ENCODE data around the gene ARL8A.

DNA sequence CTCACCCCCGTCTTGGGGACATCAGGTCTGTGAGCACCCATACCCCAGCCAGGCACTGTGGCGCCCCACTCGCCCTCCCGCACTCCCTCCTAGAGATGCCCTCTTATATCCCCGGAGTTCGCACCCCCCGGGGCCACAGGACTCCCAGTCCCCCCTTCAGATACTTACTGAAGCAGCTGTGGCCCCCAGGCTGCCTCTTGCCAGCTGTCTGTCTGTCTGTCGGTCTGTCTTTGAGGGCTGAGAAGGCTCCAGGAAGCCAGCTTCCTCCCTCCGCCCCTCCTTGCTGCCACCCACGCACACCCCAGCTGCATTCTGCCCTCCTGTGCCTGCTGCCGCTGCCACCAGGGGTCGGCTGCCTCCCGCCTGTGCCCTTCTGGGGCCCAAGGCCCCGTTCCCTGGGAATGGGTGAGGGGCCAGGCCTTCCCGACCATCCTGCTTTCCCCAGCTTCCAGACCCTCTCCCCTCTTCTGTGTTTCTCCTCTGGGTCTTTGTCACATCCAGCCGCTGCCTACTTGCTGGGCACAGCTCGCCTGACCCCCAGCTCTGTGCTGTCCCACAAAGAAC lies 15.9 kb upstream of the ARL8A start, which contains the start of gene PTPN7:
- TF ChIP-seq RAD21 (IDR thresholded peaks at IDR 0.05) (no peak), YY1 (IDR thresholded peaks at IDR 0.05) (no peak), GABPA (IDR thresholded peaks at IDR 0.05 in 1 of 2, conservative IDR thresholded peaks at IDR 0.05 in 1 of 2) (no peak), REST (IDR thresholded peaks at IDR 0.05) (no peak), TAF1 (conservative IDR thresholded peaks at IDR 0.05) (no peak), SP1 (IDR thresholded peaks at IDR 0.05) (no peak), MAX (IDR thresholded peaks at IDR 0.05) (no peak), EGR1 (IDR thresholded peaks at IDR 0.05; ENCODE audit: low read depth in 2 of 2) (no peak), HNF4G (IDR thresholded peaks at IDR 0.05) (no peak), JUND (IDR thresholded peaks at IDR 0.05) (no peak), ZBTB33 (IDR thresholded peaks at IDR 0.05) (no peak)
- TF ChIP-seq, protein P1, sequence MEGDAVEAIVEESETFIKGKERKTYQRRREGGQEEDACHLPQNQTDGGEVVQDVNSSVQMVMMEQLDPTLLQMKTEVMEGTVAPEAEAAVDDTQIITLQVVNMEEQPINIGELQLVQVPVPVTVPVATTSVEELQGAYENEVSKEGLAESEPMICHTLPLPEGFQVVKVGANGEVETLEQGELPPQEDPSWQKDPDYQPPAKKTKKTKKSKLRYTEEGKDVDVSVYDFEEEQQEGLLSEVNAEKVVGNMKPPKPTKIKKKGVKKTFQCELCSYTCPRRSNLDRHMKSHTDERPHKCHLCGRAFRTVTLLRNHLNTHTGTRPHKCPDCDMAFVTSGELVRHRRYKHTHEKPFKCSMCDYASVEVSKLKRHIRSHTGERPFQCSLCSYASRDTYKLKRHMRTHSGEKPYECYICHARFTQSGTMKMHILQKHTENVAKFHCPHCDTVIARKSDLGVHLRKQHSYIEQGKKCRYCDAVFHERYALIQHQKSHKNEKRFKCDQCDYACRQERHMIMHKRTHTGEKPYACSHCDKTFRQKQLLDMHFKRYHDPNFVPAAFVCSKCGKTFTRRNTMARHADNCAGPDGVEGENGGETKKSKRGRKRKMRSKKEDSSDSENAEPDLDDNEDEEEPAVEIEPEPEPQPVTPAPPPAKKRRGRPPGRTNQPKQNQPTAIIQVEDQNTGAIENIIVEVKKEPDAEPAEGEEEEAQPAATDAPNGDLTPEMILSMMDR (IDR thresholded peaks at IDR 0.05; ENCODE audit: low read depth, low read length, missing input control), result peak; percentile 23
- TF ChIP-seq, protein P2, sequence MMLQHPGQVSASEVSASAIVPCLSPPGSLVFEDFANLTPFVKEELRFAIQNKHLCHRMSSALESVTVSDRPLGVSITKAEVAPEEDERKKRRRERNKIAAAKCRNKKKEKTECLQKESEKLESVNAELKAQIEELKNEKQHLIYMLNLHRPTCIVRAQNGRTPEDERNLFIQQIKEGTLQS (IDR thresholded peaks at IDR 0.05), result no peak
